Esophagus (tissue), 2 donors: Measurements from ENCODE around the gene PRM3. TPM values are rescaled to one million over a fixed set of nuclear protein-coding genes. Genes with fewer than 3 reads are reported as not detected.

Experiments used
- H3K27ac ChIP-seq, 2 donors: one replicate each; pipeline ENCODE4 v1.5.1; 2013; ENCODE audit warnings: low read depth in 2 of 2, mild to moderate bottlenecking in 2 of 2, inconsistent platforms in 1 of 2, low read length in 1 of 2, moderate library complexity in 1 of 2
- H3K27me3 ChIP-seq, 2 donors: one replicate each; pipeline ENCODE4 v1.6.1; 2013; ENCODE audit warnings: low read length in 2 of 2, control low read depth in 1 of 2, mild to moderate bottlenecking in 1 of 2; ENCODE audit not compliant: insufficient read depth in 2 of 2, control insufficient read depth in 1 of 2
- H3K36me3 ChIP-seq, 2 donors: one replicate each; pipeline ENCODE4 v1.6.1; 2013; ENCODE audit warnings: low read length in 1 of 2; ENCODE audit not compliant: control insufficient read depth in 2 of 2, insufficient read depth in 2 of 2
- H3K4me1 ChIP-seq, 2 donors: one replicate each; pipeline ENCODE4 v1.6.1; 2013; ENCODE audit warnings: low read length in 1 of 2; ENCODE audit not compliant: control insufficient read depth in 2 of 2, insufficient read depth in 2 of 2
- H3K4me3 ChIP-seq, 2 donors: one replicate each; pipeline ENCODE4 v1.5.1; 2013; ENCODE audit warnings: low read length in 2 of 2, mild to moderate bottlenecking in 2 of 2, low read depth in 1 of 2, moderate library complexity in 1 of 2
- H3K9me3 ChIP-seq, 2 donors: one replicate each; pipeline ENCODE4 v1.6.1; 2013; ENCODE audit warnings: mild to moderate bottlenecking in 2 of 2, low read depth in 1 of 2, low read length in 1 of 2, moderate library complexity in 1 of 2; ENCODE audit not compliant: control insufficient read depth in 2 of 2, insufficient read depth in 1 of 2
- WGBS, 2 donors: extraction: QIAGEN DNeasy Blood & Tissue Kit; methylation state at CpG; one replicate each; pipeline ENCODE4 v1.1.7; 2013; 5-methylcytosine and 5-hydroxymethylcytosine counted together
- polyA plus RNA-seq, 2 donors: library from polyadenylated mRNA; stranded (reverse); fragments of 200-250 nt; gene quantifications; one replicate each; pipeline ENCODE4 v1.2.3, GENCODE V29; 2013
- donor health status: healthy with polysubstance abuse.
- donor health status: Bipolar disorder and iron deficiency.

Gene PRM3
- not detected for polyA plus RNA-seq

GRCh38 chr16:11272921-11273720, at the start of gene PRM3:
Gene PRM3 (minus strand): TSS chr16:11273629. CDS start chr16:11273595, 34 bp downstream.
- 80 to 81% methylated on average over 30 of the region's 30 CpGs for WGBS, 2 donors
- Histone ChIP-seq H3K9me3 (no peaks in the 10 kb centered on the region), H3K4me1 (peaks cover 0 to 5% of the 10 kb centered on the region in 2 donors), H3K27me3 (no peaks in the 10 kb centered on the region), H3K4me3 (no peak within 1 kb of the TSS), H3K27ac (no peak within 1 kb of the TSS), H3K36me3 (no peaks in the 10 kb centered on the region)

- no peaks in the 10 kb centered on the region for H3K36me3 ChIP-seq
- WGBS, 2 donors = 86 to 91% methylated on average over 3 of the region's 3 CpGs
- H3K27ac ChIP-seq = no peak overlapping the region
- no peaks in the 10 kb centered on the region for H3K9me3 ChIP-seq
- no peak overlapping the region for H3K4me3 ChIP-seq
- H3K27me3 ChIP-seq = no peaks in the 10 kb centered on the region
- H3K4me1 ChIP-seq = no peaks in the 10 kb centered on the region
Observed at GRCh38 chr16:11322823-11323222, 49.4 kb upstream of the PRM3 start.

GRCh38 chr16:11321662-11322061, 48.2 kb upstream of the PRM3 start:
- 74 to 86% methylated on average over 5 of the region's 5 CpGs for WGBS, 2 donors
- H3K27ac ChIP-seq = no peak overlapping the region
- H3K36me3 ChIP-seq = no peaks in the 10 kb centered on the region
- H3K27me3 ChIP-seq = no peaks in the 10 kb centered on the region
- no peaks in the 10 kb centered on the region for H3K4me1 ChIP-seq
- H3K4me3 ChIP-seq = no peak overlapping the region
- no peaks in the 10 kb centered on the region for H3K9me3 ChIP-seq

GRCh38 chr16:11320170-11320569, 46.7 kb upstream of the PRM3 start:
- Histone ChIP-seq H3K36me3 (no peaks in the 10 kb centered on the region), H3K4me1 (no peaks in the 10 kb centered on the region), H3K4me3 (no peak overlapping the region), H3K27me3 (no peaks in the 10 kb centered on the region), H3K9me3 (no peaks in the 10 kb centered on the region), H3K27ac (no peak overlapping the region)
- WGBS, 2 donors = 82% methylated on average over 10 of the region's 10 CpGs

DNA sequence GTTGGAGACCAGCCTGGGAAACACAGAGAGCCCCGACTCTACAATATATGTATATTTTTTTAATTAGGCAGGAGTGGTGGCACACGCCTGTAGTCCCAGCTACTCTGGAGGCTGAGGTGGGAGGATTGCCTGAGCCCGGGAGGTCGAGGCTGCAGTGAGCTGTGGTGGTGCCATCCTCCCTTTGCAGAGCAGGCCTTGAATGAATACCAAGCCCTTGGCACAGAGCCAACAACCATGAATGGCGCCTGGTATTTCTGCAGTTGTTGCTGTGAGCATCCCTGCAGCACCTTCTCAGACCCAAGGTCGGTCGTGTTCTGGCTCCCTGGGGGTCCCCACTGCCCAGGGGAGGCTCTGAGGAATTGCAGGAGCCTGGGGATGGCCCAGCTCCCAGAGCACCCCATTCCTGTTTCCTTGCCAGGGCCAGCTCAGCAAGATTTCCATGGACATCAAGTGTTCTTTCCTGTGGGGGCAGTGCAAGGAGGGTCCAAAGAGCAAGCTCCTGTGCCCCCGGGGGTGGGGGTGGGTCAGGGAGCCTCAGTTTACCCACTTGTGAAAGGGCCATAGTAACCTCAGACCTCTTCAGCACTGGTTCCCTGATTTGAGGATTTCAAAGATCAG, 46.2 kb upstream of the PRM3 start:
- 58% methylated on average over 8 of the region's 8 CpGs for WGBS, 2 donors
- H3K27ac ChIP-seq = no peak overlapping the region
- no peaks in the 10 kb centered on the region for H3K4me1 ChIP-seq
- no peaks in the 10 kb centered on the region for H3K9me3 ChIP-seq
- H3K4me3 ChIP-seq = no peak overlapping the region
- no peaks in the 10 kb centered on the region for H3K36me3 ChIP-seq
- H3K27me3 ChIP-seq = no peaks in the 10 kb centered on the region

DNA sequence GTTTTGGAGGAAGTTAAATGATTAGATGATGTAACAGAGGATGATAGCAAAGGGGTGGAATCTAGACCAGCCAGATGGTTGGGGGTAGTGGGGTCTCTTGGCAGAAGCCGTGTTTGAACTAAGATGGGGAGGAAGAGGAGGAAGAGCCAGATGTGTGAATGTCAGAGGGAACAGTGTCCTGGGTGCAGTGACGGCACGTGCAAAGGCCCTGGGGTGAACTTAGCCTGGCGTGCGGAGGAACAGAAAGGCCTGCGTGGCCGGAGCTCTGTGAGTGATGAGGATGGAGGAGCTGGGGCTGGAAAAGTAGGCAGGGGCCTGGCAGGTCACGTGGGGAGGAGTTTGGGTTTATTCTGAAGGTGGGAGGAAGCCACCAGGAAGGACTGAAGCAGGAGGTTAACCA, 45.4 kb upstream of the PRM3 start:
- 85 to 89% methylated on average over 8 of the region's 8 CpGs for WGBS, 2 donors
- H3K9me3 ChIP-seq = no peaks in the 10 kb centered on the region
- no peak overlapping the region for H3K27ac ChIP-seq

DNA sequence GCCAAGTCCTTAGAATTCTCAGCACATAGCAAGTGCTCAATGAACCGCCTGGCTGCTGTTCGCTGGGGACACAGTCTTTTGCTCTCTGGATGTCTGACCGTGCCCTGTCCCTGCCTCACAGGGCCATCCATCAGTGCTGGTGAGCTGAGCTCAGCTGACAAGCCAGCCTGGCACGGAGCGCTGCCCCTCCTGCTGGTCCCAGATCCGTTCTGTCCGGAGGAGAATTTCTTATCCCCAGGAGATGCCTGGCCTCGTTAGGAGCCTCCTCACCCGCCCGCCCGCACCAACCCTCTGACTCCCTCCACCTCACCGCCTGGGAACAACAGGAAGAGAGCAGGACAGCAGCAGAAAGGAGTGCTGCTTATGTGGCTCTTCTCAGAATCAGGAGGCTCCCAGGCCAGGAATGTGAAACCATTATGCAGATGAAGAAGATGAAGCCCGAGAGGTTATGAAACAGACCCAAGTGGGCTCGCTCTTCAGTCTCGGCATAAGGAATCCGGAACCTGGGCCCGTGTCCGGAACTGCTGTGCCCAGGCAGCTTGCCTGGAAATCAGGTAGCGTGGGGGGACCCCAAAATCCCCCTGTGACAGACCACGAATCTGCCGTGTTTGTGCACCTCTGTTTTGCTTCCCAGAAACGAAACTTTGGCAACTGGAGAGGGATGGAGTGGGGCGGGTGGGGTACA, 43.0 kb upstream of the PRM3 start:
- H3K4me1 ChIP-seq = peaks cover 0 to 5% of the 10 kb centered on the region in 2 donors
- no peaks in the 10 kb centered on the region for H3K36me3 ChIP-seq
- H3K4me3 ChIP-seq = no peak overlapping the region
- no peaks in the 10 kb centered on the region for H3K9me3 ChIP-seq
- WGBS, 2 donors = 87 to 88% methylated on average over 23 of the region's 23 CpGs
- H3K27ac ChIP-seq = no peak overlapping the region
- H3K27me3 ChIP-seq = no peaks in the 10 kb centered on the region

More for the DNA sequence above, 45.4 kb upstream of the PRM3 start:
- Histone ChIP-seq H3K4me1 (no peaks in the 10 kb centered on the region), H3K4me3 (no peak overlapping the region), H3K27me3 (no peaks in the 10 kb centered on the region), H3K36me3 (no peaks in the 10 kb centered on the region)

DNA sequence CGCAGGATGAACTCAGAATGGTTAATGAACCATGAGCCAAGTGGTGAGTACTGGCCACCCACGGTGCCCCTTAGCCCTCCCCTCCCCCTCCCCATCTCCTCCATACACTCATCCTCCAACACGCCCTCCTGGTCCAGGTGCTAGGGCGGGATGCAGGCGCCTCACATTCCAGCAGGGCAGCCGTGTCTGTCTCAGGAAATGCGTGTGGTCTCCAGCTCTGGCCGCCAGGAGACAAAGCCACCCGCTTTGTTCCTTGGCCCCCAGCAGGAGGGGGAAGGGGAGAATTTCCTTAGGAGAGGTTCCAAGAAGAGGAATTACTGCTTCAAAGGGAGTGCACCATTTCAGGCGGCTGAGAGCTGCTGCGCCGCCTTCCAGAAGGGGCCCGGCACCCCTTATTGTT, 42.1 kb upstream of the PRM3 start:
- H3K36me3 ChIP-seq = no peaks in the 10 kb centered on the region
- H3K4me1 ChIP-seq = peaks cover 0 to 5% of the 10 kb centered on the region in 2 donors
- H3K9me3 ChIP-seq = no peaks in the 10 kb centered on the region
- H3K27ac ChIP-seq = no peak overlapping the region
- WGBS, 2 donors = 54 to 61% methylated on average over 13 of the region's 13 CpGs
- no peaks in the 10 kb centered on the region for H3K27me3 ChIP-seq
- H3K4me3 ChIP-seq = no peak overlapping the region

DNA sequence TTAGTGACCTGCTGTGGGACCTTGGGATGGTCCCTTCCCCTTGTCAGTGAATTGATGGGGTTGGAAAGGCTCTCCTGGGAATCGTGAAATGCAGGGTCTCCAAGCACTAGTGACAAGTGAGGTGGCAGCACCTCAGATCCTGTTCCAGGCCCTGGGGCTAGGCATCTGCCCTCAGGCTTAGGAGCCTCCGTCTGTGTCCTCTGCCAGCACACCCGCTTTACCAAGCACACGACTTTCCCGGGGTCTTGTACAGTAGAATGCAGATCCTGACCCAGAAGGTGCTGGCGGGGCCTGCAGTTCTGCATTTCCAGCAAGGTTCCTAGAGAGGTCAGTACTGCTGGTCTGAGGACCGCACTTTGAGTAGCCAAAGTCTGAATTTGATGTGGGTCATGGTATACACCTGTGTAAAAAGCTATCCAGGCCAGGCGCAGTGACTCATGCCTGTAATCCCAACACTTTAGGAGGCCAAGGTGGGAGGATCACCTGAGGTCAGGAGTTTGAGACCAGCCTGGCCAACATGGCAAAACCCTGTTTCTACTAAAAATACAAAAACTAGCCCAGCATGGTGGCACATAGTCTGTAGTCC, 41.0 kb upstream of the PRM3 start:
- H3K4me3 ChIP-seq = no peak overlapping the region
- 82 to 86% methylated on average over 8 of the region's 8 CpGs for WGBS, 2 donors
- H3K4me1 ChIP-seq = peaks cover 0 to 5% of the 10 kb centered on the region in 2 donors
- H3K27me3 ChIP-seq = no peaks in the 10 kb centered on the region
- H3K36me3 ChIP-seq = no peaks in the 10 kb centered on the region
- H3K27ac ChIP-seq = no peak overlapping the region
- H3K9me3 ChIP-seq = no peaks in the 10 kb centered on the region
